Right lobe of liver (tissue), 6 donors: ENCODE measurements around the gene EXD1. TPM values are rescaled to one million over a fixed set of nuclear protein-coding genes. Genes with fewer than 3 reads are reported as not detected.

Experiments used
- ATAC-seq, 4 donors: fragments of 200-7000 bp; cut with Tn5 transposase; one replicate each; pipeline ENCODE4 v1.9.1; 2020; ENCODE audit warnings: mild to moderate bottlenecking in 4 of 4, moderate library complexity in 4 of 4
- DNase-seq, 3 donors: peaks; one replicate each; pipeline ENCODE4 v3.0.0-alpha.2; 2020
- H3K27ac ChIP-seq, 3 donors: fragments of 200-600 bp; one replicate each; pipeline ENCODE4 v1.8.0; 2022
- H3K27me3 ChIP-seq, 2 donors: fragments of 200-600 bp; one replicate each; pipeline ENCODE4 v1.8.0; 2022
- H3K36me3 ChIP-seq, 4 donors: fragments of 200-600 bp; sonication (generic) in 1 of 4; one replicate each; pipeline versions ENCODE4 v1.5.1 to v1.8.0; 2017 to 2022; ENCODE audit warnings: control low read depth in 1 of 4
- H3K4me1 ChIP-seq, 4 donors: fragments of 200-600 bp; sonication (generic) in 1 of 4; one replicate each; pipeline versions ENCODE4 v1.5.1 to v1.8.0; 2017 to 2022; ENCODE audit warnings: control low read depth in 1 of 4
- H3K4me3 ChIP-seq, 3 donors: fragments of 200-600 bp; one replicate each; pipeline ENCODE4 v1.8.0; 2022
- H3K9me3 ChIP-seq, 4 donors: fragments of 200-600 bp; sonication (generic) in 1 of 4; one replicate each; pipeline versions ENCODE4 v1.5.1 to v1.8.0; 2017 to 2022; ENCODE audit warnings: control low read depth in 1 of 4
- CTCF ChIP-seq, 4 donors: fragments of 200-600 bp in 3 of 4; fragments of 450-650 bp in 1 of 4; IDR thresholded peaks; one replicate each; pipeline versions ENCODE4 v1.5.1 to v1.8.0; 2016 to 2022; ENCODE audit warnings: antibody characterized with exemption in 4 of 4, mild to moderate bottlenecking in 2 of 4
- POLR2A ChIP-seq: fragments of 450-650 bp; IDR thresholded peaks from one replicate; pipeline ENCODE4 v1.6.1; 2017; ENCODE audit warnings: antibody characterized with exemption, mild to moderate bottlenecking
- WGBS: methylation state at CpG from one replicate; pipeline ENCODE4 v1.1.6; 2018; ENCODE audit warnings: low coverage, low lambda C conversion rate; ENCODE audit not compliant: insufficient coverage; ENCODE audit errors: missing lambda C conversion rate; 5-methylcytosine and 5-hydroxymethylcytosine counted together
- intact Hi-C, 2 donors: fragments of 100-400 bp; cut with DNase I; formaldehyde crosslinking; loops; one replicate each; pipeline versions ENCODE4 v1.11.2 to v1.14.1; 2022
- total RNA-seq, 6 experiments: library from RNA; depleted of rRNA in 2 of 6; stranded (reverse); fragments of >200 nt in 2 of 6; fragmentation: NEBNext Ultra II Directional in 3 of 6; extraction: Animal tissue kit (Norgen Biotek cat#: 25700) in 3 of 6; gene quantifications; one replicate each; pipeline versions ENCODE4 v1.1.0 to v1.2.4, GENCODE V29; 2016 to 2023
- donor health status: DM: no; HTN: yes; CAD: no.
- donor health status: DM: no; HTN: no; CAD: no.
- donor health status: DM: no; HTN: no; CAD: no.
- donor health status: DM: no; HTN: yes; CAD: no.
- donor health status: DM: no; HTN: yes; CAD: no.

EXD1 gene
- total RNA-seq, 6 experiments from 2014 or later: 0.22 TPM; not detected in 5

- no peaks in the 10 kb centered on the region for H3K27me3 ChIP-seq
- ATAC-seq (peak in 1 of 4 donors; percentile 15), DNase-seq (no peak)
- no peaks in the 10 kb centered on the region for H3K36me3 ChIP-seq
- H3K27ac ChIP-seq: peak overlapping the region in 2 of 3 donors; percentile 24 to 92
- no peaks in the 10 kb centered on the region for H3K9me3 ChIP-seq
- WGBS: 57% methylated on average over 1 of the region's 1 CpG
- TF ChIP-seq POLR2A: no peak
- no peak for TF ChIP-seq CTCF (IDR thresholded peaks at IDR 0.05)
- H3K4me3 ChIP-seq: no peak overlapping the region
- H3K4me1 ChIP-seq: peaks cover 0 to 23% (median 5%) of the 10 kb centered on the region in 4 donors
- intact Hi-C loops: no loop called here
Observed at GRCh38 chr15:41233367-41233771, 2.8 kb upstream of the EXD1 start.

GRCh38 chr15:41231422-41232226 lies 1.1 kb upstream of the EXD1 start:
- peak overlapping the region; percentile 88 to 92 (median 90) for H3K27ac ChIP-seq
- H3K4me1 ChIP-seq: peaks cover 0 to 23% (median 5%) of the 10 kb centered on the region in 4 donors
- ATAC-seq: peak; percentile 38 to 56 (median 50)
- H3K27me3 ChIP-seq: no peaks in the 10 kb centered on the region
- under 1% methylated on average over 13 of the region's 28 CpGs for WGBS
- no peak for DNase-seq
- intact Hi-C loops: no loop called here
- H3K36me3 ChIP-seq: no peaks in the 10 kb centered on the region
- H3K4me3 ChIP-seq: peak overlapping the region; percentile 76 to 88 (median 77)
- TF ChIP-seq POLR2A (peak; percentile 30), CTCF (IDR thresholded peaks at IDR 0.05) (no peak)
- no peaks in the 10 kb centered on the region for H3K9me3 ChIP-seq

GRCh38 chr15:41230345-41230649 lies 260 bp downstream of the EXD1 start:
- no peak for TF ChIP-seq CTCF (IDR thresholded peaks at IDR 0.05)
- intact Hi-C loops: no loop called here
- H3K27ac ChIP-seq: peak overlapping the region in 2 of 3 donors; percentile 12 to 92
- WGBS: 40% methylated on average over 9 of the region's 10 CpGs
- no peaks in the 10 kb centered on the region for H3K9me3 ChIP-seq
- H3K4me3 ChIP-seq: peak overlapping the region in 2 of 3 donors; percentile 76 to 88
- no peak for ATAC-seq
- H3K4me1 ChIP-seq: peaks cover 0 to 23% (median 5%) of the 10 kb centered on the region in 4 donors
- no peaks in the 10 kb centered on the region for H3K27me3 ChIP-seq
- H3K36me3 ChIP-seq: no peaks in the 10 kb centered on the region
- DNase-seq: no peak

GRCh38 chr15:41219381-41219780 lies 11.2 kb downstream of the EXD1 start:
- Histone ChIP-seq H3K4me3 (no peak overlapping the region), H3K4me1 (no peaks in the 10 kb centered on the region), H3K36me3 (no peaks in the 10 kb centered on the region), H3K9me3 (no peaks in the 10 kb centered on the region), H3K27me3 (no peaks in the 10 kb centered on the region), H3K27ac (no peak overlapping the region)
- TF ChIP-seq POLR2A (no peak), CTCF (IDR thresholded peaks at IDR 0.05) (no peak)
- intact Hi-C loops: no loop called here
- 72% methylated on average over 3 of the region's 3 CpGs for WGBS
- no peak for ATAC-seq
- no peak for DNase-seq
